ENCODE data around the gene WNT7B. TPM values are rescaled to one million over a fixed set of nuclear protein-coding genes. Genes with fewer than 3 reads are reported as not detected.

Gene WNT7B
- total and polyA plus RNA-seq, 2 experiments from 2014 or later: 0.10 TPM; not detected in 1

GRCh38 chr22:45942787-45943493 is 34.0 kb downstream of the WNT7B start (continued):
- TF ChIP-seq, protein P1, sequence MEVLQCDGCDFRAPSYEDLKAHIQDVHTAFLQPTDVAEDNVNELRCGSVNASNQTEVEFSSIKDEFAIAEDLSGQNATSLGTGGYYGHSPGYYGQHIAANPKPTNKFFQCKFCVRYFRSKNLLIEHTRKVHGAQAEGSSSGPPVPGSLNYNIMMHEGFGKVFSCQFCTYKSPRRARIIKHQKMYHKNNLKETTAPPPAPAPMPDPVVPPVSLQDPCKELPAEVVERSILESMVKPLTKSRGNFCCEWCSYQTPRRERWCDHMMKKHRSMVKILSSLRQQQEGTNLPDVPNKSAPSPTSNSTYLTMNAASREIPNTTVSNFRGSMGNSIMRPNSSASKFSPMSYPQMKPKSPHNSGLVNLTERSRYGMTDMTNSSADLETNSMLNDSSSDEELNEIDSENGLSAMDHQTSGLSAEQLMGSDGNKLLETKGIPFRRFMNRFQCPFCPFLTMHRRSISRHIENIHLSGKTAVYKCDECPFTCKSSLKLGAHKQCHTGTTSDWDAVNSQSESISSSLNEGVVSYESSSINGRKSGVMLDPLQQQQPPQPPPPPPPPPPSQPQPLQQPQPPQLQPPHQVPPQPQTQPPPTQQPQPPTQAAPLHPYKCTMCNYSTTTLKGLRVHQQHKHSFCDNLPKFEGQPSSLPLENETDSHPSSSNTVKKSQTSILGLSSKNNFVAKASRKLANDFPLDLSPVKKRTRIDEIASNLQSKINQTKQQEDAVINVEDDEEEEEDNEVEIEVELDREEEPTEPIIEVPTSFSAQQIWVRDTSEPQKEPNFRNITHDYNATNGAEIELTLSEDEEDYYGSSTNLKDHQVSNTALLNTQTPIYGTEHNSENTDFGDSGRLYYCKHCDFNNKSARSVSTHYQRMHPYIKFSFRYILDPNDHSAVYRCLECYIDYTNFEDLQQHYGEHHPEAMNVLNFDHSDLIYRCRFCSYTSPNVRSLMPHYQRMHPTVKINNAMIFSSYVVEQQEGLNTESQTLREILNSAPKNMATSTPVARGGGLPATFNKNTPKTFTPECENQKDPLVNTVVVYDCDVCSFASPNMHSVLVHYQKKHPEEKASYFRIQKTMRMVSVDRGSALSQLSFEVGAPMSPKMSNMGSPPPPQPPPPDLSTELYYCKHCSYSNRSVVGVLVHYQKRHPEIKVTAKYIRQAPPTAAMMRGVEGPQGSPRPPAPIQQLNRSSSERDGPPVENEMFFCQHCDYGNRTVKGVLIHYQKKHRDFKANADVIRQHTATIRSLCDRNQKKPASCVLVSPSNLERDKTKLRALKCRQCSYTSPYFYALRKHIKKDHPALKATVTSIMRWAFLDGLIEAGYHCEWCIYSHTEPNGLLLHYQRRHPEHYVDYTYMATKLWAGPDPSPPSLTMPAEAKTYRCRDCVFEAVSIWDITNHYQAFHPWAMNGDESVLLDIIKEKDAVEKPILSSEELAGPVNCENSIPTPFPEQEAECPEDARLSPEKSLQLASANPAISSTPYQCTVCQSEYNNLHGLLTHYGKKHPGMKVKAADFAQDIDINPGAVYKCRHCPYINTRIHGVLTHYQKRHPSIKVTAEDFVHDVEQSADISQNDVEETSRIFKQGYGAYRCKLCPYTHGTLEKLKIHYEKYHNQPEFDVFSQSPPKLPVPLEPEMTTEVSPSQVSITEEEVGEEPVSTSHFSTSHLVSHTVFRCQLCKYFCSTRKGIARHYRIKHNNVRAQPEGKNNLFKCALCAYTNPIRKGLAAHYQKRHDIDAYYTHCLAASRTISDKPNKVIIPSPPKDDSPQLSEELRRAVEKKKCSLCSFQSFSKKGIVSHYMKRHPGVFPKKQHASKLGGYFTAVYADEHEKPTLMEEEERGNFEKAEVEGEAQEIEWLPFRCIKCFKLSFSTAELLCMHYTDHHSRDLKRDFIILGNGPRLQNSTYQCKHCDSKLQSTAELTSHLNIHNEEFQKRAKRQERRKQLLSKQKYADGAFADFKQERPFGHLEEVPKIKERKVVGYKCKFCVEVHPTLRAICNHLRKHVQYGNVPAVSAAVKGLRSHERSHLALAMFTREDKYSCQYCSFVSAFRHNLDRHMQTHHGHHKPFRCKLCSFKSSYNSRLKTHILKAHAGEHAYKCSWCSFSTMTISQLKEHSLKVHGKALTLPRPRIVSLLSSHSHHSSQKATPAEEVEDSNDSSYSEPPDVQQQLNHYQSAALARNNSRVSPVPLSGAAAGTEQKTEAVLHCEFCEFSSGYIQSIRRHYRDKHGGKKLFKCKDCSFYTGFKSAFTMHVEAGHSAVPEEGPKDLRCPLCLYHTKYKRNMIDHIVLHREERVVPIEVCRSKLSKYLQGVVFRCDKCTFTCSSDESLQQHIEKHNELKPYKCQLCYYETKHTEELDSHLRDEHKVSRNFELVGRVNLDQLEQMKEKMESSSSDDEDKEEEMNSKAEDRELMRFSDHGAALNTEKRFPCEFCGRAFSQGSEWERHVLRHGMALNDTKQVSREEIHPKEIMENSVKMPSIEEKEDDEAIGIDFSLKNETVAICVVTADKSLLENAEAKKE (CRISPR knock-in tag; IDR thresholded peaks at IDR 0.05): no peak
- TF ChIP-seq JUNB (IDR thresholded peaks at IDR 0.05; ENCODE audit: unreplicated experiment): no peak
- TF ChIP-seq STAT1 (IDR thresholded peaks at IDR 0.05; ENCODE audit: unreplicated experiment): no peak
- no peak for TF ChIP-seq ZNF114 (CRISPR knock-in tag; IDR thresholded peaks at IDR 0.05)
- TF ChIP-seq ZNF331 (CRISPR knock-in tag; IDR thresholded peaks at IDR 0.05; ENCODE audit: low read depth): no peak
- no peak for TF ChIP-seq POLR2AphosphoS5 (IDR thresholded peaks at IDR 0.05; ENCODE audit: low read depth)
- TF ChIP-seq NANOG (IDR thresholded peaks at IDR 0.05; ENCODE audit: borderline replicate concordance): no peak
- no peak for TF ChIP-seq EZH2 (IDR thresholded peaks at IDR 0.05; ENCODE audit: low read depth, unreplicated experiment)
- no peak for TF ChIP-seq CTCF (conservative IDR thresholded peaks at IDR 0.05; ENCODE audit: low read depth in 2 of 2)

Measured in GM23338 (cell line).